HG03439 (cell line): ENCODE results near the gene ECM2.
"Not testable (repeated sequence)": the region's sequence is repeated elsewhere in the genome, so short reads cannot be mapped to it uniquely, and the experiment has no call there.

ENCODE experiments used
- ATAC-seq: cut with Tn5 transposase; IDR thresholded peaks from one replicate; pipeline ENCODE4 v1.9.1; 2021; ENCODE audit warnings: mild to moderate bottlenecking, moderate library complexity; ENCODE audit not compliant: unreplicated experiment

ECM2 gene

DNA sequence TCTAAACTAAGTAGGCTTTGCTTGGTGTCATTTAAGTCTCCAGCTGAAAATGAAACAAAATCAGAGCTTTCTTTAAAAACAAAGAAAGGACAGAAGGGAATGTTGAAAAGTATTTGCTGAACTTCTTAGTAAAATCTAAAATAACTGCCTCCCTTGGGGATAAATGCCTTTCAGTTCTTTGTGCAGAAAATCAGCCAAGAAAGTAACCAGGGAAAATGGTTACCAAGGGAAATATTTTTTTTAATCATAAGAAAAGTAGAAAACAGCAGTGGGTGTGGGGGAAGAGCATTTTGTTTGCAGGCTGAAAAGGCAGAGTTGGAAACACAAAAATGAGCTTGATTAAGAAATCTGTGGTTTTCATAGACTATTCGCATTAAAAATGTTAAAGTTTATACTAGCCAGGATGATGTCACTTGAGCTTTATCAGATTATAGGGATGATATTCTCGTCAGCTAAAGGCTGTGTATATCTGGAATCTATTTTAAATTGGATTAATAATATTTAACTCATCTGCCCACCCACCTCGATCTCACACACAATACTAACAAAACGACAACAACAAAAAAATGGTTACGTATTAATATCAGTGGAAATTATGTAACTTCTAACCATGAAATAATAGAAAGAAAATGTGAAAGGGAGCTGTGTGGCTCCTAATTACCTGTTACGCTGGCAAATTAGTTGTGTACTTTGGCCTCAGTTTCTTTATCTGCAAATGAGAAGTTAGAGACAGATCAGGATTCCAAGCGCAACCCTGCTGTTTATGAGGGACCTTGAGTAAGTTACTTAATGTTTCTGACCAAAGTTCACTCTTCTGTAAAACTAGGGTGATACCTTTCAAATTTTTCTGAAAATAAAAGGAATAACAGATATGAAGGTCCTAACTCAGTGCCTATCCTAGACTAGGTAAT lies at the start of gene ECM2:
Gene ECM2, minus strand, starts transcription at position 51 of the 911 bp plus-strand sequence. CDS start 13,124 bp downstream, outside the sequence.
- no peak for ATAC-seq

DNA sequence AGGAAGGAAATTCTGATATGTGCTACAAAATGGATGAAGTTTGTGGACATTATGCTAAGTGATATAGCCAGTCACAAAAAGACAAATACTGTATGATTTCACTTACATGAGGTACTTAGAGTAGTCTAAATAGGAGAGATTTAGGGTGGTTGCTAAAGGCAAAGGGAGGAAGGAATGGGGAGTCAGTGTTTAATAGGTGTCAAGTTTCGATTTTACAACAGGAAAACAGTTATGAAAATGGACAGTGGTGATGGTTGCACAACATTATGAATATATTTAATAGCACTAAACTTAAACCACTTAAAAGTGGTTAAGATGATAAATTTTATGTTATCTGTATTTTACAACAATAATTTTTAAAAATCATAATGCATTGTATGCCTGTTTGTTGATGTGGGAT lies 40.4 kb upstream of the ECM2 start:
- ATAC-seq = no peak

DNA sequence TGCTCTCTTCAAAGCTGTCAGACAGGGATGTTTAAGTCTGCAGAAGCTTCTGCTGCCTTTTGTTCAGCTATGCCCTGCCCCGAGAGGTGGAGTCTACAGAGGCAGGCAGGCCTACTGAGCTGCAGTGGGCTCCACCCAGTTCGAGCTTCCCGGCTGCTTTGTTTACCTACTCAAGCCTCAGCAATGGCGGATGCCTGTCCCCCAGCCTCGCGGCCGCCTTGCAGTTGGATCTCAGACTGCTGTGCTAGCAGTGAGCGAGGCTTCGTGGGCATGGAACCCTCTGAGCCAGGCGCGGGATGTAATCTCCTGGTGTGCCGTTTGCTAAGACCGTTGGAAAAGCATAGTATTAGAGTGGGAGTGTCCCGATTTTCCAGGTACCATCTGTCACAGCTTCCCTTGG lies 37.8 kb upstream of the ECM2 start:
- not testable (repeated sequence) for ATAC-seq

DNA sequence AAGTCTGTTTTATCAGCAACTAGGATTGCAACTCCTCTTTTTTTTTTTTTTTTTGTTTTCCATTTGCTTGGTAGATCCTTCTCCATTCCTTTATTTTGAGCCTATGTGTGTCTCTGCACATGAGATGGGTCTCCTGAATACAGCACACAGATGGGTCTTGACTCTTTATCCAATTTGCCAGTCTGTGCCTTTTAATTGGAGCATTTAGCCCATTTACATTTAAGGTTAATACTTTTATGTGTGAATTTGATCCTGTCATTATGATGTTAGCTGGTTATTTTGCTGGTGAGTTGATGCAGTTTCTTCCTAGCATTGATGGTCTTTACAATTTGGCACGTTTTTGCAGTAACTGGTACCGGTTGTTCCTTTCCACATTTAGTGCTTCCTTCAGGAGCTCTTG lies 36.1 kb upstream of the ECM2 start:
- not testable (repeated sequence) for ATAC-seq

DNA sequence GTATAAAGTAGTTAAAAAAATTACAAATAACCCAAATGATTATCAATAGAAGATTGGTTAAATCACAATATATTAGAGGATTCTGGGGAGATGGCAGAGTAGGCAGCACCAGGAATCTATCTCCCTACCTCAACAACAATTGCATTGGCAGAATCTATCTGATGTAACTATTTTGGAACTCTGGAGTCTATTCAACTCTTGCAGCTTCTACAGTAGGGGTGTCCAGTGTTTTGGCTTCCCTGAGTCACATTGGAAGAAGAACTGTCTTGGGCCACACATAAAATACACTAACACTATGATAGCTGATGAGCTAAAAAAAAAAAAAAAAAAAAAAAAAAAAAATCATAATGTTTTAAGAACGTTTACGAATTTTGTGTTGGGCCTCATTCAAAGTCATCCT lies 29.2 kb upstream of the ECM2 start:
- no peak for ATAC-seq

DNA sequence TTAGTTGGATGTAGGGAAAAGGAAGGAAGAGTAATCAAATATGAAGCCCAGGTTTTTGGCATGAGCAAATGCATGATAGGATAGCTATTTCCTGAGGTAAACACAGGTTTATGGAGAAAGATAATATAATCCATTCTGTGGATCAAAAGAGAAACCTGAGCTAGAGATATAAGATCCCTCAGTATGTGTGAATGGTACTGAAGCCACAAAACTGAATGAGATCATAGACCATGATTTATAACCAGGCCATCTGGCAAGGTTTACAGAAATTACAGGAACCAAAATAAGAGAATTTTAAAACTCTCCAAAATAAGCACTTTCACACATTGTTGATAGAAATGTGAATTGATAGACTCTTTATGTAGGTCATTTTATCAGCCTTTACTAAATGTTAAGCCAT lies 28.7 kb upstream of the ECM2 start:
- no peak for ATAC-seq

DNA sequence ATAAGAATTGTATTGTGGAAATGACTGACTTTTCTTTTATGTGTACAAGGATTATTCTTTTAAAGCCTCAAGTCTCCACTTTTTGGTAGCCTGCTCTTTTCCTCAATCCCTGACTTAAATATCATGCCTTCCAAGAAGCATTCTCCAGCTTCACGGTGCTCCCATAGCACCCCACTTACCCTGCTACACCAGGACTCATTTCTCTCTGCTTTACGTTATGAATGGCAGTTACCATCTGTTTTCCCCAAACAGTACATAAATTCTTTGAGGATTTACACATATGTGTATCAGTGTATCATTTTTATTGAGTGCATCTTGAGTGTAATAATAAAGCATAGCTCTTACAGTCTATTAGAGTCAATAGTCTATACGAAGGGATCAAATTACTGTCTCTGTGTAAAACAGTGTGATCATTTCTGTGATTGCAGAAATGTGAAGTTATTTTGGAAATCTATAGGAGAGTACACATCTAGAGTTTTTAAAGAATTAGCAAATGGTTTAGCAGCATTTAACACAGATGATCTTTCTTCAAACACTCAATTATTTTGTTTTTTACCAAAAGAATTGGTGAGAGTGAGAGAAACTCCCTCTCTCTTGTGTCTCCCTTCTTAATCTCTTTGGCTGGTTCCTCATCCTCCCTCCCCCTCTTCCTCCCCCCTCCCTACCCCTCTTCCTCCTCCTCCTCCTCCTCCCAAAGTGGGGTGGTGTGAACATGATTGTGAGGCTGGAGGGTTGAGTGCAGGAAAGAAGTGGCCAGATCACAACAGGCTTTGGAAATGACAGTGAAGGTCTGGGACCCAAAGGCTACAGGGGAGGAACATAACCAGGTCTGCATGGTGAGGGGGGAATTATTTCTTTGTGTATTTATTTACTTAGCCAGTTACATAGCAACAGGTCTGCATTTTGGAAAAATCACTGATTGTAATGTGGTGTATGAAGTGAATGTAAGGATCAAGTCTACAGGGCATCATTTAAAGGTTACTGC lies 27.6 kb upstream of the ECM2 start:
- no peak for ATAC-seq

DNA sequence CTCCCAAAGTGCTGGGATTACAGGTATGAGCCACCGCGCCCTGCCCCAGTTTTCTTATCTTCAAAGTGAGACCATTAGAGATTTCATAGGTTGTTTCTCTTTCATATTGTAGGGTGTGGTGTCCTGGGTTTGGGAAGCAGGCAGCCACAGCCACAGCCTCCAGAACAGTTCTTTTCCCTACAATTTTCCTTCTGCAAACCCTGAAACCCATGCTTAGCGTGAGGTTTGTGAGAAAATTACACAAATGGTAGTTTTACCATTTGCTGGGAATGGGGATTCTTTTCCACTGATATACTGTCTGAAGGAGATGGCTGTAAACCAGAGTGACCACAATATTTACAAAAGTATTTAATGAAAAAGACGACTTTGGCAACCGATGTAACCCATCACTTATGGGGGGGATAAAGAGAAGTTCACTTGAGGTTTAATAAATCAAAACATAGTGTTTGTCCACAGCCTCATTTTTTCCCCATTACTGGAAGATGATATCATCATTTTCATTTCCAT lies 26.7 kb upstream of the ECM2 start:
- no peak for ATAC-seq

DNA sequence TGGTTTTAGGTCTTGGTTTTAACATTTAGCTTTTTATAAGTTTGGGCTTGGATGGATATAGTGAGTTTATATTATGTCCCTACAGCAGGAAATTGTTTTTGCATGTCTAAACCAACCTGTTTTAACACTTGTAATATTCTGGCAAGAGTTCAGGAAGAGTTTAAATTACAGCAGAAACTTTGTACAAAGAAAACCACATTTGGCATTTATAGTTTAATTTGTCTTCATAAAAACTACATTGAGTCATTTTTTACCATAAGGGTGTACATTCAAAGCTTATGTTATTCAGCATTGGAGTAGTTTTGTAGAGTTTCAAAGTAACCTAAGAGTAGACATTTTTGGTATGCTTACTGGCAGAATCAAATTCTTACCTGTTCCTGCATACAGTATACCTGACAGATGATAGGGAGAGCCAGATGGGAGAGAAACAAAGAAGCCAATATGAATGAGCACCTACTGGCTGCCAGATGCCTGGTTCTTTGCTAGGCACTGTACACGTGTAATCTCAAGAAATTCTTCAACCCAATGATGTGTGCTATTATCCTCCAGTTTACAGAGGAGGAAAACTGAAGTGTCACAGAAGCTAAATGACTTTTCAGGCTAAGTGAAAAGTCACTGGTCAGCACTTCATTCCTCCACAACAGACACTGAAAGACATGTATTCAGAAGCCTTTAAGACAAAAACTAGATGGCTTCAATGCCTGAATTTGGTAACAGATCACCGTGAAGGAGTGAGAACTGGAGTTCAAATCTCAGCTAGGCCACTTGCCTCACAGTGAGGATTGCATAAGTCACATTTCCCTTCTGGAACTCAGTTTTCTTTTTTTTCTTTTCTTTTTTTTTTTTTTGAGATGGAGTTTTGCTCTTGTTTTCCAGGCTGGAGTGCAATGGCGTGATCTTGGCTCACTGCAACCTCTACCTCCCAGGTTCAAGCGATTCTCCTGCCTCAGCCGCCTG lies 25.9 kb upstream of the ECM2 start:
- no peak for ATAC-seq

DNA sequence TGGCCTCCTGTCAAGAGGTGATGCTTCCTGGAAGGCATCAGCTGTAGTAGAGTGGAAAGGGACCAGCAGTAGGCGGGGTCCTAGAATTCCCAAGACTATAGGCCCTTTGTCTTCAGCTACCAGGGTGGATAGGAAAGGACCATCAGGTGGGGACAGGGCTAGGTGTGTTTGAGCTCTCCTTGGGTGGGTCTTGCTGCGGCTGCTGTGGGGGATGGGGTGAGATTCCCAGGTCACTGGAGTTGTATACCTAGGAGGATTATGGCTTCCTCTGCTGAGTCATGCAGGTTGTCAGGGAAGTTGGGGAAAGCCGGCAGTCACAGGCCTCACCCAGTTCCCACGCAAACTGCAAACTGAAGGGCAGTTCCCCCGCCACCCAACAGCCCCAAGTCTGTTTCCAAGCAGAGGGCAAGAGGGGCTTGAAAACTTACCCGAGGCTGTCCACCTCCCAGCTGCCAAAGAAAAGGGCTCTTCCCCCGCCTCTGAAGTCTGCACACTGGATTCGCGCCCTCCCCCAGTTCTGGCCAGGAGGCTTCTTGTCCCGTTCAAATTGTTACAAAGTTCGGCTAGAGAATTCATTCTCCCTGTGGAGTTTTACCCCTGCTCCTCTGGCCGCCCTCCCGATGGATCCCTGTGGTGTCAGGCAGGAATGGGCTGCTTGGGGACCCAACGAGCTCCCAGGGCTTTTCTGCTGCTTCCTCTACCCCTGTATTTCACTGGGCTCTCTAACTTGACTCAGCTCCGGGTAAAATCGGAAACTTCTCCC lies 23.0 kb upstream of the ECM2 start:
- ATAC-seq = no peak

DNA sequence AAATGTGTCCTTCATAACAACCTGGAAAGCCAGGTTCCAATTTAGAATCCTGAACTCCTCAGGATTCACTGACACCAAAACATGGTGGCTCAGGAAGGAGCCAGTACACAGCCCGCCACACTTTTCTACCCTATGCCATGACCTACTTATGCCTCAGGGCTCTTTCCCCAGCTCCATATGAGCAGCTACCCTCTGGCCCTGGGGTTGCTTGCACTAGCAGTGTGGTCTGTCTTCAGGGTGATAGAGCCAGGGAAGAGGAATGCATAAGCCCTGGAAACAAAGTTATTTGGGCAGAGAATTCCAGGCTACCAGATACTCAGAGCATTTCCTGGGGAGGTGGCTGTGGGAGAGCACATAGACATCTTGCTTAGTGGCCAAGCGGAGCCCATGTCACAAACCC lies 15.0 kb upstream of the ECM2 start:
- ATAC-seq = no peak

DNA sequence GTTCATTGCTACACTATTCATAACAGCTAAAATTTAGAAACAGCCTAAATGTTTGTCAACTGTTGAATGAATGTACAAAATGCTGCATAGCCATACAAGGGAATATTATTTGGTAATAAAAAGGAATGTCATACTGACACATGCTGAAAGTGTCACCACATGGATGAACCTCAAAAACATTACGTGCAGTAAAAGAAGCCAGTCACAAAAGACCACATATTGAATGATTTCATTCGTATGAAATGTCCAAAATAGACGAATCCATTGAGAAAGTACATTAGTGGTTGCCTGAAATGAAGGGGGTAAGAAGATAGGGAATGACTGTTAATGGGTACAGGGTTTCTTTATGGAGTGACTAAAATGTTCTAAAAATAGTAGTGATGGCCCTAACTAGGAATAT lies 11.6 kb upstream of the ECM2 start:
- ATAC-seq = no peak

DNA sequence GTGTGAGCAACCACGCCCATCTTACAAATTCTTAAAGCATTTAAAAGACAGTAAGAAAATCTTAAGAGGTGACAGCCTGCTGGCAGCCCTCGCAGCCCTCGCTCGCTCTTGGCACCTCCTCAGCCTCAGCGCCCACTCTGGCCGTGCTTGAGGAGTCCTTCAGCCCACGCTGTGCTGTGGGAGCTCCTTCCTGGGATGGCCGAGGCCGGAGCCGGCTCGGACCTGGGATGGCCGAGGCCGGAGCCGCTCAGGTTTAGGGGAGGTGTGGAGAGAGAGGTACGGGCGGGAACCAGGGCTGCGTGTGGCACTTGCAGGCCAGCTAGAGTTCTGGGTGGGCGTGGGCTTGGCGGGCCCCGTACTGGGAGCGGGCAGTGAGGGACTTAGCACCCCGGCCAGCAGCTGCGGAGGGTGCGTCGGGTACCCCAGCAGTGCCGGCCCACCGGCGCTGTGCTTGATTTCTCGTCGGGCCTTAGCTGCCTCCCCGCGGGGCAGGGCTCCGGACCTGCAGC lies 9.3 kb upstream of the ECM2 start:
- no peak for ATAC-seq

DNA sequence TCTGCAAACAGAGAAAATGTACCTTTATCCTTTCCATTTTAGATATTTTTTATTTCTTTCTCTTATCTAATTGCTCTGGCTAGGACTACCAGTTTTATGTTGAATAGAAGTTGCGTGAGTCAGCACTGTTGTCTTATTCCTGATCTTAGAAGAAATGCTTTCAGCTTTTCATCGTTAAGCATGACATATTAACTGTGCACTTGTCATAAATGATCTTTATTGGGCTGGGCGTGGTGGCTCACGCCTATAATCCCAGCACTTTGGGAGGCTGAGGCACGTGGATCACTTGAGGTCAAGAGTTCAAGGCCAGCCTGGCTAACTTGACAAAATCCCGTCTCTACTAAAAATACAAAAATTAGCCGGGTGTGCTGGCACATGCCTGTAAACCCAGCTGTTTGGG lies 8.2 kb upstream of the ECM2 start:
- no peak for ATAC-seq

DNA sequence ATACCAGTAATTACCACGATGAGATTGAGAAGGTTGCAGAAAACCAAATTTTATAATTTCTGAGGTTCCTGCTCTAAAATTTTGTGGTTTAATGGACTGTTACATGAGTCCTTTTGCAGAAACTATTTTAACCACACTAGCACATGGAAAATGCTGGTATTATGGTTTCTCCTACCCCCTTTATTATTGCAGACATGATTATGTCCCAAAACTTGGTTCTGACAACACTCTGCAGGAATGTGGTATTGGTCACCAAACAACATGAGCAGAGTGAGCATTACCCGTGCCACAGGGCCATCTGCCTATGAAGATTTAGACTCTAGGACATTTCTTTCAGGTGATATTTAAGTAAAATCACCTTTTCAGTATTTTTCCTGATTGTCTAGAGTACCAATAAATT lies 2.8 kb upstream of the ECM2 start:
- no peak for ATAC-seq

DNA sequence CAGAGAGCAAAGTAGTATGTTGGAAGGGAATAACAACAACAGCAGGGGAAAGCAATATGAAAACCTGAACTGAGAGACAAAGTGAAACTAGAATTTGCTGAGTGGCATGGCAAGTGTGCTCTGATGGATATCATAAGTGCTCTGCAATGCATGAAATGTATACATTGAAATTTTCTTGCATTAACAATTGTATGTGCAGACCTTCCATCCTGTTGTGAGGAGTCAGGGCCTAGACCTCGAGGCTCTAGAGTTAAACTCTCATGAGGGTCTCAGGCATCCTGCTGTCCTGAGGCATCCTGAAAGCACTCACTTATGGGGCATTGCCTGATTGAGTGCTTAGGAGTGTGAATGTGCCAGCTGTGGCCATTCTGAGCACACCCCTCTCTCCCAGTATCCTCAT lies 1.1 kb downstream of the ECM2 start:
- ATAC-seq = no peak

DNA sequence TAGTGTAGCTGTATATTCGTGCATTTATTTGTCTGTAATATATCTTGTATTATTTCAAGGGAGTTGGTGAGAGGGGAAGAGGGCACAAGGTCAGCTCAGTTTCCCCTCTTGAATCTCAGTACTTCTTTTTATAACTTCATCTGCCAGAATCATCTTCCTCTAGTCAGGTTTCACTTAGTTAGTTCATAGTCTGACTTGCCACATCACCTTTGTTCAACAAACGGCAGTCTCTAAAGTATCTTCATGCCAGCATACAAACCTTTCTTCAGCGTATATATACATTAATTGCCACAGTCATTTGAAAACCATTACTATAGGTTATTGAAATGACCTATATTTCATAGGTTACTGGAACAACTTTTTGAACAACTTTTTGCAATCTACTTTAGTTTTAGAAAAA lies 1.6 kb downstream of the ECM2 start:
- no peak for ATAC-seq

DNA sequence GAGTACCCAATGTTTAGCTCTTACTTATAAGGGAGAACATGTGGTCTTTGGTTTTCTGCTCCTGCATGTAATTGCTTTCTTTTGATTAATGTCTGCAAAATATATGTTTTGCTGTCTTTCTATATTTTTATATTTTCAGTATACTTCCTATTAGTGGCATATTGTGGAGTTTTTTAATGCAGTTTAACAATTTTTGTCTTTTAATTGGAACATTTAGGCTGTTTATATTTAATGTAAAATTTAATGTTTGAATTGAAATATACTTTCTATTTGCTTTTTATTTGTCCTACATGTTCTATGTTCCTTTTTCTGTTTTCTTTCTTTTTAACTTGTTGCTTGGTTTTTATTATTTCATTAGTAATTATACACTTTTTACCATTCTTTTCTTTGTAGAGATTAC lies 4.9 kb downstream of the ECM2 start:
- ATAC-seq = no peak

DNA sequence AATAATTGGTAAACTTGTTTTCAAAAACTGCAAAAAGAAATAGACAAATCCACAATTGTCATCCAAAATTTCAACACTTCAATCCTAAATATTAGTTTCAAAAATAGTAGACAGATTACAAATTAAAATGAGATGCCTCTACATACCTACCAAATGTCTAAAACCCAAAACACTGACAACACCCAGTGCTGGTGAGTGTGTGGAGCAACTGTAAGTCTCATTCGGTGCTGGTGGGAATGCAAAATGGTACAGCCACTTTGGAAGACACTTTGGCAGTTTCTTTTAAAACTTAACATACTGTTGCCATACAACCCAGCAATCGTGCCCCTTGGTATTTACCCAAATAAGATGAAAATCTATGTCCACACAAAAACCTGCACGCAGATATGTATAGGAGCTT lies 6.7 kb downstream of the ECM2 start:
- no peak for ATAC-seq

DNA sequence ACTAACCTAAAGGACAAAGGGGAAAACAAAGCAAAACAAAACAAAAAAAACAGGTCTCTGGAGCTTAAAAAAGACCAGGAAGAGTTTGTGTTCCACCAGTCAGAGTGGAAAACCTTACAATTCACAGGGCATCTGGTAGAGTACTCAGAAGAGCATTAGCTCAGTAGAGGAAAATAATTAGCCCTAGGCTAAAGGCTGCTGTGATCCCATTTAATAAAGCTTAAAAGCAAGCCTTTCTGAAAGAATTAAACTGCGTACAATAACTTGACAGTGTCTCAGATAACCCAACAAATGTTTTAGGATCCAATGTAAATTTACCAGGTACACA lies 7.3 kb downstream of the ECM2 start:
- no peak for ATAC-seq
